A673 (cell line): ENCODE measurements around the gene NUDT15. TPM values are rescaled to one million over a fixed set of nuclear protein-coding genes. Genes with fewer than 3 reads are reported as not detected.

ENCODE experiments used
- BruUV-seq: library from RNA; stranded (reverse); fragments of 400-500 nt; replicated peaks from 2 replicates; lab custom pipeline; 2021; lab: Mats Ljungman, UMichigan
- CTCF ChIA-PET: fragments of 300-600 bp; sonication (Branson Sonifier 250); formaldehyde crosslinking; loops from one replicate; lab custom pipeline; 2022; ENCODE audit warnings: antibody characterized with exemption; lab: Charles Lee
- POLR2A ChIA-PET: fragments of 300-600 bp; sonication (Branson Sonifier 250); formaldehyde crosslinking; loops from one replicate; lab custom pipeline; 2022; ENCODE audit warnings: antibody characterized with exemption; ENCODE audit not compliant: low non-redundant PET; lab: Charles Lee
- DNase-seq: peaks from one replicate; pipeline ENCODE4 v3.0.0-alpha.2; 2015; ENCODE audit warnings: low spot score
- H3K27ac ChIP-seq: fragments of 200-600 bp; sonication (generic); 2 replicates; pipeline ENCODE4 v1.5.1; 2016; ENCODE audit warnings: mixed run types, low read depth, mild to moderate bottlenecking, mixed read lengths, antibody characterized with exemption, low read length; ENCODE audit not compliant: poor library complexity, severe bottlenecking
- H3K27me3 ChIP-seq: fragments of 200-600 bp; sonication (generic); replicated peaks from 2 replicates; pipeline ENCODE4 v1.6.1; 2017; ENCODE audit warnings: mixed run types, low read depth, mild to moderate bottlenecking, mixed read lengths, antibody characterized with exemption, low read length; ENCODE audit not compliant: insufficient read depth, poor library complexity
- H3K36me3 ChIP-seq: fragments of 200-600 bp; sonication (generic); 2 replicates; pipeline ENCODE4 v1.6.1; 2016; ENCODE audit warnings: mixed run types, mild to moderate bottlenecking, mixed read lengths, antibody characterized with exemption, low read length; ENCODE audit not compliant: insufficient read depth, poor library complexity, severe bottlenecking
- H3K4me1 ChIP-seq: fragments of 200-600 bp; sonication (generic); 2 replicates; pipeline ENCODE4 v1.6.1; 2017; ENCODE audit warnings: mixed run types, mild to moderate bottlenecking, mixed read lengths, antibody characterized with exemption, low read length; ENCODE audit not compliant: insufficient read depth, poor library complexity, severe bottlenecking
- H3K4me3 ChIP-seq: fragments of 200-600 bp; sonication (generic); 2 replicates; pipeline ENCODE4 v1.5.1; 2016; ENCODE audit warnings: low read depth, mixed run types, mild to moderate bottlenecking, mixed read lengths, low read length; ENCODE audit not compliant: poor library complexity, severe bottlenecking
- H3K9me3 ChIP-seq: fragments of 200-600 bp; sonication (generic); 2 replicates; pipeline ENCODE4 v1.6.1; 2016; ENCODE audit warnings: mixed run types, low read depth, mild to moderate bottlenecking, mixed read lengths, antibody characterized with exemption, low read length; ENCODE audit not compliant: poor library complexity, severe bottlenecking
- EZH2 ChIP-seq: fragments of 200-600 bp; sonication (generic); IDR thresholded peaks from 2 replicates; pipeline ENCODE4 v1.6.1; 2017; ENCODE audit warnings: borderline replicate concordance, low read depth, mild to moderate bottlenecking, mixed read lengths, antibody characterized with exemption, low read length; ENCODE audit not compliant: poor library complexity, severe bottlenecking
- intact Hi-C: fragments of 100-400 bp; cut with micrococcal nuclease; formaldehyde crosslinking; loops from one replicate; pipeline ENCODE4 v1.10.0; 2022; ENCODE audit not compliant: unreplicated experiment
- total RNA-seq: library from RNA; stranded (reverse); gene quantifications from 2 replicates; pipeline ENCODE4 v1.2.3, GENCODE V29; 2021
- TF ChIP-seq, protein P1 (sequence below): fragments of 300-800, 200-600 bp; sonication (generic); conservative IDR thresholded peaks from 2 replicates; pipeline ENCODE4 v1.5.1; 2017; ENCODE audit warnings: low read depth, mild to moderate bottlenecking, antibody characterized with exemption, low read length, moderate library complexity, mixed read lengths

The NUDT15 gene
- total RNA-seq, 1 experiment from 2014 or later: 52.2 TPM

DNA sequence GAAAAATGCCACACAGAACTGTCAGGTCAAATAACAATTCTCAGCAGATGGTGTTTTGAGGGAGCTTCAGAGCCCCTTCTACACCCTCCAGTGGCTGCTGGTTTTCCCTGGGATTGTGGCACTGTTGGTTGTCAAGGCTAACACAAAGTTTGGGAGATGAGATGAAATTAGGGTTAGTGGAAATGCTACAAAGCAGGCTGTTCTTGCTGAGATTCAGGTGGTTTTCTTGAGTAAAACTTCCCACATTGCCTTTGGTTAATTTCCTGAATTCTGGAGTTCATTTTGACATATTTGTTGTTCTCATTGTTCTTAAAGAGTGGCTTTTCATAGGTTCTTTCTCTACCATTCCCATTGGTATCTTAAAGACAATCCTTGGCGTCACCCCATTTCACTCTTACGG is 35.3 kb downstream of the NUDT15 start:
- no peak for DNase-seq
- H3K27ac ChIP-seq: no peak overlapping the region
- ChIA-PET CTCF (no interaction called here), POLR2A (no interaction called here)
- H3K4me3 ChIP-seq: no peak overlapping the region
- H3K4me1 ChIP-seq: no peaks in the 10 kb centered on the region
- peaks cover 78% of the 10 kb centered on the region for H3K36me3 ChIP-seq
- TF ChIP-seq EZH2: no peak
- TF ChIP-seq, protein P1, sequence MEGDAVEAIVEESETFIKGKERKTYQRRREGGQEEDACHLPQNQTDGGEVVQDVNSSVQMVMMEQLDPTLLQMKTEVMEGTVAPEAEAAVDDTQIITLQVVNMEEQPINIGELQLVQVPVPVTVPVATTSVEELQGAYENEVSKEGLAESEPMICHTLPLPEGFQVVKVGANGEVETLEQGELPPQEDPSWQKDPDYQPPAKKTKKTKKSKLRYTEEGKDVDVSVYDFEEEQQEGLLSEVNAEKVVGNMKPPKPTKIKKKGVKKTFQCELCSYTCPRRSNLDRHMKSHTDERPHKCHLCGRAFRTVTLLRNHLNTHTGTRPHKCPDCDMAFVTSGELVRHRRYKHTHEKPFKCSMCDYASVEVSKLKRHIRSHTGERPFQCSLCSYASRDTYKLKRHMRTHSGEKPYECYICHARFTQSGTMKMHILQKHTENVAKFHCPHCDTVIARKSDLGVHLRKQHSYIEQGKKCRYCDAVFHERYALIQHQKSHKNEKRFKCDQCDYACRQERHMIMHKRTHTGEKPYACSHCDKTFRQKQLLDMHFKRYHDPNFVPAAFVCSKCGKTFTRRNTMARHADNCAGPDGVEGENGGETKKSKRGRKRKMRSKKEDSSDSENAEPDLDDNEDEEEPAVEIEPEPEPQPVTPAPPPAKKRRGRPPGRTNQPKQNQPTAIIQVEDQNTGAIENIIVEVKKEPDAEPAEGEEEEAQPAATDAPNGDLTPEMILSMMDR: no peak
- H3K27me3 ChIP-seq: no peaks in the 10 kb centered on the region
- peaks cover 33% of the 10 kb centered on the region for H3K9me3 ChIP-seq
- BruUV-seq: no TSS peak
- intact Hi-C loops: no loop called here

- H3K36me3 ChIP-seq: peaks cover 77% of the 10 kb centered on the region
- H3K4me1 ChIP-seq: no peaks in the 10 kb centered on the region
- H3K27ac ChIP-seq: no peak overlapping the region
- ChIA-PET POLR2A (no interaction called here), CTCF (no interaction called here)
- intact Hi-C loops: no loop called here
- H3K9me3 ChIP-seq: peaks cover 21% of the 10 kb centered on the region
- H3K4me3 ChIP-seq: no peak overlapping the region
- BruUV-seq: no TSS peak
- no peaks in the 10 kb centered on the region for H3K27me3 ChIP-seq
- DNase-seq: no peak
- no peak for TF ChIP-seq EZH2
- TF ChIP-seq, protein P1: no peak
Observed at GRCh38 chr13:48074006-48074405, 36.5 kb downstream of the NUDT15 start.

DNA sequence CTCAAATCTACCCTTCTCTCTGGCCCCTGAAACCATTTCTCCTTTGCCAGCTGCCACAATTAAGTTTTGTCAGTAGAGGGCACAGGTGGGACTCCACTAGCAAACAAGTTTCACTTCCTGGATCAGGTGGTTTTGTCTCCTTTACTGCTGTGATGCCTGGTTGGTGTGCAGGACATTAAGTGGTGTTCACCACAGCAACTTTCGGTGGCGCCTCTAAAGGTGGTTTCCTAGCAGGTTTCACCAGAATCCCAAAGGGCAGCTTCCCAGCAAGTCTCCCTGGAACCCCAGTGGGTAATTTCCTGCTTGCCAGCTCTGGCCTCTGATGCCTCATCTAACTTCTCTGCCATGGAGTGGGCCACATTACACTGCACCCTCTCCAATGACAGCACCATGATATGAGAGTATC is 40.7 kb downstream of the NUDT15 start:
- POLR2A ChIA-PET: no interaction called here
- CTCF ChIA-PET: no interaction called here
- H3K4me1 ChIP-seq: no peaks in the 10 kb centered on the region
- H3K27me3 ChIP-seq: no peaks in the 10 kb centered on the region
- H3K4me3 ChIP-seq: no peak overlapping the region
- peaks cover 85% of the 10 kb centered on the region for H3K36me3 ChIP-seq
- BruUV-seq: no TSS peak
- intact Hi-C loops: no loop called here
- TF ChIP-seq, protein P1: 0 out of 2 replicates have a peak, but pooled peaks have one; percentile 14
- no peak for TF ChIP-seq EZH2
- H3K9me3 ChIP-seq: no peaks in the 10 kb centered on the region
- peak; percentile 4 for DNase-seq
- no peak overlapping the region for H3K27ac ChIP-seq
